ENCODE data around the gene CES4A. TPM values are rescaled to one million over a fixed set of nuclear protein-coding genes. Genes with fewer than 3 reads are reported as not detected.

CES4A gene
- total and polyA plus RNA-seq, 2 of the 13 experiments (the other 11 are each of a cell fraction or from before 2014, with no cell fraction given), result 0.09 to 0.17 TPM

GRCh38 chr16:67028696-67029253, 40.4 kb downstream of the CES4A start, which contains the start of gene CBFB (continued):
- TF ChIP-seq TFDP2 (CRISPR knock-in tag; IDR thresholded peaks at IDR 0.05) (peak; percentile 77), KDM2A (CRISPR knock-in tag; IDR thresholded peaks at IDR 0.05; ENCODE audit: borderline replicate concordance, low read depth) (peak; percentile 86; the same call in 1 of the 2 replicates), ZNF768 (CRISPR knock-in tag; IDR thresholded peaks at IDR 0.05) (peak; percentile 75), ZBTB20 (CRISPR knock-in tag; IDR thresholded peaks at IDR 0.05; ENCODE audit: borderline replicate concordance, low read depth) (peak; percentile 89), GLI4 (CRISPR knock-in tag; IDR thresholded peaks at IDR 0.05; ENCODE audit: borderline replicate concordance) (0 out of 2 replicates have a peak, but pooled peaks have one; percentile 85), ZNF225 (CRISPR knock-in tag; IDR thresholded peaks at IDR 0.05) (peak; percentile 80; the same call in 1 of the 2 replicates), ZSCAN20 (CRISPR knock-in tag; IDR thresholded peaks at IDR 0.05; ENCODE audit: borderline replicate concordance) (0 out of 2 replicates have a peak, but pooled peaks have one; percentile 56), FUBP1 (CRISPR knock-in tag; IDR thresholded peaks at IDR 0.05; ENCODE audit: borderline replicate concordance) (no peak), ZBTB49 (CRISPR knock-in tag; IDR thresholded peaks at IDR 0.05; ENCODE audit: borderline replicate concordance) (0 out of 2 replicates have a peak, but pooled peaks have one; percentile 76), KIAA2018 (CRISPR knock-in tag; IDR thresholded peaks at IDR 0.05; ENCODE audit: borderline replicate concordance) (no peak), UBTF (CRISPR knock-in tag; IDR thresholded peaks at IDR 0.05) (peak; percentile 91)
